Lung (tissue), 12 donors: ENCODE measurements around the gene KSR1. TPM values are rescaled to one million over a fixed set of nuclear protein-coding genes. Genes with fewer than 3 reads are reported as not detected.
A peak's percentile ranks its signal among the peaks of the same experiment; 100 is the strongest.

Source experiments
- ATAC-seq: fragments of 200-7000 bp; cut with Tn5 transposase; one replicate; pipeline ENCODE4 v1.9.1; 2020; ENCODE audit warnings: moderate number of reproducible peaks; ENCODE audit not compliant: insufficient read depth, low FRiP score
- DNase-seq, 3 donors: peaks; one replicate each; pipeline ENCODE4 v3.0.0-alpha.2; 2013 to 2017
- H3K27ac ChIP-seq, 2 donors: one replicate each; pipeline ENCODE4 v1.5.1; 2013; ENCODE audit warnings: mild to moderate bottlenecking in 2 of 2, moderate library complexity in 2 of 2, control low read depth in 1 of 2, inconsistent platforms in 1 of 2, low read depth in 1 of 2, low read length in 1 of 2
- H3K27me3 ChIP-seq, 3 donors: one replicate each; pipeline ENCODE4 v1.5.1; 2013; ENCODE audit warnings: low read length in 2 of 3; ENCODE audit not compliant: control insufficient read depth in 3 of 3, insufficient read depth in 3 of 3
- H3K36me3 ChIP-seq, 4 donors: one replicate each; pipeline ENCODE4 v1.5.1; 2013; ENCODE audit warnings: low read length in 4 of 4, mild to moderate bottlenecking in 1 of 4, moderate library complexity in 1 of 4; ENCODE audit not compliant: control insufficient read depth in 4 of 4, insufficient read depth in 4 of 4
- H3K4me1 ChIP-seq, 5 donors: one replicate each; pipeline ENCODE4 v1.5.1; 2013; ENCODE audit warnings: low read length in 5 of 5, mild to moderate bottlenecking in 2 of 5, moderate library complexity in 1 of 5; ENCODE audit not compliant: control insufficient read depth in 5 of 5, insufficient read depth in 5 of 5
- H3K4me3 ChIP-seq: one replicate; pipeline ENCODE4 v1.5.1; 2013; ENCODE audit warnings: mild to moderate bottlenecking, control low read depth, moderate library complexity
- H3K9ac ChIP-seq, 2 donors: one replicate each; pipeline ENCODE4 v1.5.1; 2013; ENCODE audit warnings: low read length in 2 of 2, control low read depth in 1 of 2; ENCODE audit not compliant: insufficient read depth in 1 of 2
- H3K9me3 ChIP-seq, 4 donors: one replicate each; pipeline ENCODE4 v1.5.1; 2013; ENCODE audit warnings: low read length in 3 of 4, mild to moderate bottlenecking in 1 of 4, moderate library complexity in 1 of 4; ENCODE audit not compliant: control insufficient read depth in 4 of 4, insufficient read depth in 3 of 4
- CTCF ChIP-seq: IDR thresholded peaks from 2 replicates; pipeline ENCODE4 v1.5.1; 2012; ENCODE audit warnings: mild to moderate bottlenecking; ENCODE audit errors: control extremely low read depth, extremely low read depth
- WGBS, 2 donors: extraction: QIAGEN DNeasy Blood & Tissue Kit; methylation state at CpG; one replicate each; pipeline ENCODE4 v1.1.7; 2013; 5-methylcytosine and 5-hydroxymethylcytosine counted together
- polyA plus RNA-seq, 2 donors: library from polyadenylated mRNA; stranded (reverse); fragments of 200-250 nt; gene quantifications; one replicate each; pipeline ENCODE4 v1.2.1, GENCODE V29; 2013
- total RNA-seq, 2 donors: library from RNA; depleted of rRNA in 1 of 2; stranded (reverse); fragments of >200 nt in 1 of 2; gene quantifications; one replicate each; pipeline ENCODE4 v1.2.1, GENCODE V29; 2014 to 2021
- donor health status: control.
- donor health status: control.
- donor health status: Bipolar disorder and iron deficiency.
- donor health status: healthy.
- donor health status: DM: yes; HTN: yes; CAD: no.

KSR1 gene
- total and polyA plus RNA-seq, 4 donors, result 26.8 to 70.0 (median 42.3) TPM

- peaks cover 0 to 26% (median 20%) of the 10 kb centered on the region in 5 donors for H3K4me1 ChIP-seq
- 70 to 81% methylated on average over 5 of the region's 5 CpGs for WGBS, 2 donors
- no peak overlapping the region for H3K4me3 ChIP-seq
- H3K27me3 ChIP-seq, result no peaks in the 10 kb centered on the region
- ATAC-seq (no peak), DNase-seq (peak in 1 of 3 donors; percentile 32)
- H3K9ac ChIP-seq, result no peak overlapping the region
- H3K36me3 ChIP-seq, result peaks cover 0 to 2% (median 0%) of the 10 kb centered on the region in 4 donors
- no peak overlapping the region for H3K27ac ChIP-seq
- no peak for TF ChIP-seq CTCF
- H3K9me3 ChIP-seq, result no peaks in the 10 kb centered on the region
Measured at GRCh38 chr17:27486741-27487140, 30.5 kb downstream of the KSR1 start.

- no peak for ATAC-seq
- no peak overlapping the region for H3K9ac ChIP-seq
- peak overlapping the region in 1 of 2 donors; percentile 63 for H3K27ac ChIP-seq
- H3K4me3 ChIP-seq, result no peak overlapping the region
- DNase-seq, result no peak
- peaks cover 0 to 2% (median 0%) of the 10 kb centered on the region in 4 donors for H3K36me3 ChIP-seq
- no peaks in the 10 kb centered on the region for H3K27me3 ChIP-seq
- no peak for TF ChIP-seq CTCF
- peaks cover 0 to 30% (median 20%) of the 10 kb centered on the region in 5 donors for H3K4me1 ChIP-seq
- no peaks in the 10 kb centered on the region for H3K9me3 ChIP-seq
Measured at GRCh38 chr17:27488231-27488630, 32.0 kb downstream of the KSR1 start.

GRCh38 chr17:27489045-27489715 lies 32.9 kb downstream of the KSR1 start:
- peaks cover under 1 to 39% (median 21%) of the 10 kb centered on the region in 5 donors for H3K4me1 ChIP-seq
- peaks cover 0 to 2% (median 0%) of the 10 kb centered on the region in 4 donors for H3K36me3 ChIP-seq
- no peaks in the 10 kb centered on the region for H3K27me3 ChIP-seq
- DNase-seq (peak; percentile 65 to 79 (median 69)), ATAC-seq (peak; percentile 71)
- TF ChIP-seq CTCF, result no peak
- peak overlapping the region in 1 of 2 donors; percentile 57 for H3K27ac ChIP-seq
- H3K4me3 ChIP-seq, result no peak overlapping the region
- WGBS, 2 donors, result 23 to 28% methylated on average over 7 of the region's 7 CpGs
- H3K9ac ChIP-seq, result no peak overlapping the region
- no peaks in the 10 kb centered on the region for H3K9me3 ChIP-seq
